Suppressor macrophage treated with lipopolysaccharide for 1 hour (primary cell): Measurements from ENCODE around the gene TMEM117.

Experiments used
- DNase-seq, 3 donors: peaks; one replicate each; pipeline ENCODE4 v3.0.0-alpha.2; 2020 to 2022

Gene TMEM117

DNA sequence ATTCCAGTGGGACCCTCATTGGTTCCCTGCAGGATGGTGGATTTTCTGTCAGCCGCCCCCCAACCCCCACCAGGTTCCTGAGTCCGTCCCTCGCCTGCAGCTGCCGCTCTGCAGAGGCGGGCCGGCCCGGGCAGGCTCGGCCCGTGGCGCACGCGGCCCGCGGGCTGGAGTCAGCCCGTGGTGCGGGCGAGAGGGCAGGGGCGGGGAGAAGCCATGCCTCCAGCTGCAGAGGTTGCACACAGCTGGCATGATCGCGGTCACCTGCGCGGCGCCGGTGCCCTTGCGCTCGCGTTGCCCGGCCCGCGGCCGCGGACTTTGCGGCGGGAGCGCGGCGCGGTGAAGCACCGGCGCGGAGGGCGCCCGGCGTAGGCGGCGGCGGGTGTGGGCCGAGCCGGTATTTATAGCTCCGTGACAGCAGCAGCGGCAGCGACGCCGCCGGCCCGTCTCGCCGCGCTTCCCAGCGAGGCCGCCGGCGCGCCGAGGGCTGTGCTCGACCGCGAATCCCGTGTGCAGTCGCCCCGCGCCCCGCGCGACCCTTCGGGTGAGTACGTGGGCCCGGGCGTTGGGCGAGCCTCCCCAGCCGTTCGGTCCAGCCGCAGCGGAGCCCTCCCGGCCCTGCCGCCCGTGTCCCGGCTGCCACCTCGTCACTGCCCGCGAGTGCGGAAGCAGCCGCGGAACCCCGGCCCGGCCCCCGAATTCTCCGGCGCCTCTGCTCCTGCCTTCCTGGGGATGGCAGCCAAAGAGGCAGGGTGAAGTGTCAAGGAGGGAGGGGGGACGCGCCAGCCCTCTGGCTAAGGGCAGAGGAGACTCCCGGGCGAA, at the start of gene TMEM117:
TMEM117 (plus strand) TSS at position 426 of the 819 bp plus-strand sequence.
- peak; percentile 64 to 83 (median 71) for DNase-seq

DNA sequence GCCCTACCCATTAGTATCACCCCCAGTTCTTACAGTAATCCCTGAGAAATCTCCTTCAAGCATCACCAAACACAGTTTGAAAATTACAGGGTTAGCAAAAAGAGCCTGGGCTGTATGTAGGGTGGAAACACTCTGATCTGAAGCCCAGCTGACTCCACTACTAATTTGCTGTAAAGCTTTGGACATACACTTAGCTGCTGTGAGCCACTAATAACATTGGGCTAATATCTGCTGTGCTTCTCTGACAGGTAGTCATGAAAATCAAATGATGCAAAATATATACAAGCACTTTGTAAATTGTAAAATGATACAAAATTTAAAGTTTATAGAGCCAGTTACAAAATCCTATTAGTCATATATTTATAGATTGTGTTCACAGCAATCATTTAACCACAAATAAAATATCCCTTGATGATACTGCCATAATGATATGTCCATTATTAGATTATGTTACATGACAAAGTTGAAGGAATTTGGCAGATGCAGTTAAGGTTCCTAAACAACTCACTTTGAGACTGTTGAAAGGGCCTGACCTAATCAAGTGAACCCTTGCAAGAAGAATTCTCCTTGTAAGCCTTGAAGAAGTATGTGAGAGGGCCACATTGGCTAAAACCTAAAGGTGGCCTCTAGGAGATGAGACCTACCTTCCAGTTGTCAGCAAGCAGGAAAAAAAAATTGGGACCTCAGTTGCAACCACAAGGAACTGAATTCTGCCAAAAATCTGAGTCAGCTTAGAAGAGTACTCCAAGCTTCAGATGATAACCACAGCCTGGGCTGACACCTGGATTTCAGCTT, 48.8 kb upstream of the TMEM117 start:
- no peak for DNase-seq

GRCh38 chr12:43789941-43790340, 45.9 kb upstream of the TMEM117 start:
- no peak for DNase-seq

GRCh38 chr12:43795716-43796280, 40.1 kb upstream of the TMEM117 start:
- no peak for DNase-seq

- DNase-seq: no peak
Observed at GRCh38 chr12:43797561-43798217, 38.2 kb upstream of the TMEM117 start.

GRCh38 chr12:43805149-43805859, 30.6 kb upstream of the TMEM117 start:
- DNase-seq: no peak

- DNase-seq: peak; percentile 87 to 95 (median 93)
Observed at GRCh38 chr12:43805860-43806736, 29.8 kb upstream of the TMEM117 start, which contains the start of gene TWF1. Gene TWF1 (minus strand): TSS chr12:43806317. CDS start chr12:43806245, 72 bp downstream.

- no peak for DNase-seq
Observed at GRCh38 chr12:43806737-43807072, 29.2 kb upstream of the TMEM117 start.

GRCh38 chr12:43807386-43807785, 28.5 kb upstream of the TMEM117 start:
- peak; percentile 55 to 76 (median 73) for DNase-seq

- no peak for DNase-seq
Observed at GRCh38 chr12:43812057-43812456, 23.8 kb upstream of the TMEM117 start.

DNA sequence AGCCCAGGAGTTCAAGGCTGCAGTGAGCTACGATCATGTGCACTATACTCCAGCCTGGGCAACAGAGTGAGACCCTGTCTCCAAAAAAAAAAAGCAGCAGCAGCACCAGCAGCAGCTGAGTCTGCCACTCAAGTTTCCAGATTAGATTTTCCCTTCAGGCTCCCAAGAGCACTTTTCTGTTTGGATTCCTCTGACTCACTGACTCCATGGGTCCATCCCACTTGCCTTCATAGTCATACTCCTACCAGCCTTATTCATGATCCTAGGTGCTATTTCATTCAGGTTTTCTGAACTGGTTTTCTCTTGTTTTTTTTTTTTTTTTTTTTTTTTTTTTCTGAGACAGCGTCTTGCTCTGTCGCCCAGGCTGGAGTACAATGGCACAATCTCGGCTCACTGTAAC, 23.0 kb upstream of the TMEM117 start:
- no peak for DNase-seq

DNA sequence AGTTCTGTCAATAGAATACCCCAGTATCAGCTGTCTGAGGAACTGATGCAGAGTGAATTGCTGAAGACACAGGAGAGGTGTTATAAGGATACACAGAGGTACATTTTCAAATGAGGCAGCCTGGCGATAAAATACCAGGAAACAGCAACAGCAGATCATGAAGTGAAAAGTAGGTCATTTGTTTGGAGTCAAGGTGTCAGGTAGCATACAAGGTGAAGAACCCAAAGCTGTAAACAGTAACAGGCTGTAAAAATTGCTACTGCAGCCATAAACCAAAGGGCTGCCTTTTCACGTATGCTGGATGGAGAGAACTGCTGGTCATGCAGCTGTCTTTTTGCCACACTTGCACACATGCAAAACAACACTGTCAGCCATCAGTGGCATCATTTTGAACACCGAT, 20.5 kb upstream of the TMEM117 start:
- DNase-seq: no peak

- DNase-seq: no peak
Observed at GRCh38 chr12:43816168-43816567, 19.7 kb upstream of the TMEM117 start.

DNA sequence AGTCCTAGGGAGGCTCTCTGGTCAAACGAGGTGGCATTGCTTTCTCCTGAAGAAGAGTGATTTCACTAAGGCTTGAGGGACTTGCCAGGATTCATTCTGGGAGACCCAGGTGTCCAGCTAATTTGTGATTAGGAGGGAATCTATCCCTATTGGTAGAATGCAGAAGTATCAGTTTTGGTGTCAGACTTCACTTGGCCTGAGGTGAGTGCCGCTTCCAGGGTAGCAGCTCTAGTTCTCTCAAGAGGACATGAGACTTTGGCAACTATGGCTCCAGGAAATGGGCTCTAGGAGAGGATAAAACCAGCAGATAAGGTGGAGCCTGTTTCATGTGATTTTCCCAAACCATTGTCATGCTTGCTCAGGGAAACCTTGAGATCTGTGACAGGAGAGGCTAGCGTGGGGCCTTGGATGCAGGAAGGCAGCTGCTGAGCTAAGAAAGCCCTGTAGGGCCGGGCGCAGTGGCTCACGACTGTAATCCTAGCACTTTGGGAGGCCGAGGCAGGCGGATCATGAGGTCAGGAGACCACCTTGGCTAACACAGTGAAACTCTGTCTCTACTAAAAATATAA, 11.6 kb upstream of the TMEM117 start:
- DNase-seq: no peak

- no peak for DNase-seq
Observed at GRCh38 chr12:43826681-43827080, 9.2 kb upstream of the TMEM117 start.

DNA sequence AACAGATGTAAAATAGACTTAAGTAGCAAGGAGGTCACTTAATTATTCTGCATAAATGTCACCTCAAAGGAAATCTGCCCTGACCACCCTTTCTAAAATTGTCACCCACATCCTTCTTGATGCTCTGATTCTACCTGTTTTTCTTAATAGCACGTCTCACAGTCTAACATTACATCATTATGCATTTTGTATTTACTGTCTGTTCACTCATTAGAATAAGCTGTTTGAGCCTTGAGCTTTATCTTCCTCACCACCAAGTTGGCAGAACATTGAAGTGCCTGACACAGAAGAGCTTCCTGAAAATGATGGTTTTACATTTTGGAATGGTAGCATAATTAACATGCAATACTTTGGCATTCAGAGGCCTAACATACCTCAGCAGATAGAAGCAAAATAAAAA, 8.8 kb upstream of the TMEM117 start:
- no peak for DNase-seq

- peak; percentile 32 to 43 (median 34) for DNase-seq
Observed at GRCh38 chr12:43832463-43833168, 3.3 kb upstream of the TMEM117 start.

DNA sequence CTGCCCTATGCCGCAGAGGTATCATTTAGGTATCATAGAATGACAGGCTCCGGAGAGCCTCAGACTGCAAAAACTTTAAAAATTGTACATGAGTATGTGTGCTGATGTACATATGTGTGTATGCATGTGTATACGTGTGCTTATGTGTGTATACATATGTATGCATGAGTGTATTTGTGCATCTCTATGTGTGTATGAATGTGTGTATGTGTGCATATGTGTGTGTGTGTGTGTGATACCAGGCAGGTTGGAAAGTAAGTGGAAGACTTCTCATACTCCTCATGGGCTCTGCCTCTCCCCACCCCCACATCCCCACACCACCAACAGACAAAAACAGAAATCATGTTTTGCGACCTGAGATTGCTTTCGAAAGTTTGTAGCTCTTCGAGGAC, 621 bp upstream of the TMEM117 start:
- no peak for DNase-seq

DNA sequence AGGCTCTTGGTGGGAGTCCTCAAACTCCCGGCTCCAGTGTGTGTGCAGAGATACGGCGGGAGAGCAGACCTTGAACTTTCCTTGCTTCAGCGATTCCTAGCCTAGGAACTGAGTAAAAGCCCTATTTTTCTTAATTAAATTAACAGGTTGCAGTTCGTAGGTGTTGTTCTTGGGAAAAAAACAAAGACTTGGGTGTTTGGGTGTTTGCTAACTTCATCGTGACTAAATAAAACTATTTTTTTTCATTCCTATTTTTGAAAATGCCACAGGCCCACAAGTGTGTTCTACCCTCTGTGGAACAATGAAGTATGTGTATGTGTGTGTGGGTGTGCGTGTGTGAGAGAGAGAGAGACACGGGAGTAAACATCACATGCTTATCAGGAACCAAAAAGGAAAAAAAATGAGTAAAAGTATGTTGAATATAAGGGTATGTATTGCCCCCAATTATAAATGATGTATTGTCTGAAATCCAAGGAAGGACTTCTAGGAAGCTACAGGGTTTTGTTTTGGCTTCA, 651 bp downstream of the TMEM117 start:
- peak; percentile 40 to 46 (median 46) for DNase-seq

- DNase-seq: no peak
Observed at GRCh38 chr12:43840338-43840737, 4.5 kb downstream of the TMEM117 start.
